ENCODE data around the gene SAMMSON.

DNA sequence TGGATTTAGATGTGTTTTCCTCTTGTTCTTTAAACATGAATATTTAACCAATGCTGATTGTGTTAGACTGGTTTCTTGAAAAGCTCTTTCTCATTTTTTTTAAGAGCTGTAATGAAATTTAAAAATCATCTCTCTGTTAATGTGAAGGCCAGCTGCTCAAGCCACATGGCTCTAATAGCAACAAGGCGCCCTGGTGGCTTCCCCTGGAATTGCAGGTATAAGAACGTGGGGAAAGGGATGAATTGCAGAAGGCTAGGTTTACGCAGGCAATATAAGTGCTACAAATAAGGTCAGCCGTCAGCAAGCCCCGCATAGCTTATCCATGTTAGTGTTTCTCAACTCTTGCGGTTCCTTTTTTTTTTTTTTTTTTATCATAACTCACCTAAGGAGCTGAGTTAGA, 108.5 kb downstream of the SAMMSON start:
- TF ChIP-seq POLR2AphosphoS5 (IDR thresholded peaks at IDR 0.05; ENCODE audit: low read depth, low read length) (no peak), TAF1 (IDR thresholded peaks at IDR 0.05; ENCODE audit: borderline replicate concordance, insufficient read depth, low read length) (no peak)
- TF ChIP-seq, protein P1, sequence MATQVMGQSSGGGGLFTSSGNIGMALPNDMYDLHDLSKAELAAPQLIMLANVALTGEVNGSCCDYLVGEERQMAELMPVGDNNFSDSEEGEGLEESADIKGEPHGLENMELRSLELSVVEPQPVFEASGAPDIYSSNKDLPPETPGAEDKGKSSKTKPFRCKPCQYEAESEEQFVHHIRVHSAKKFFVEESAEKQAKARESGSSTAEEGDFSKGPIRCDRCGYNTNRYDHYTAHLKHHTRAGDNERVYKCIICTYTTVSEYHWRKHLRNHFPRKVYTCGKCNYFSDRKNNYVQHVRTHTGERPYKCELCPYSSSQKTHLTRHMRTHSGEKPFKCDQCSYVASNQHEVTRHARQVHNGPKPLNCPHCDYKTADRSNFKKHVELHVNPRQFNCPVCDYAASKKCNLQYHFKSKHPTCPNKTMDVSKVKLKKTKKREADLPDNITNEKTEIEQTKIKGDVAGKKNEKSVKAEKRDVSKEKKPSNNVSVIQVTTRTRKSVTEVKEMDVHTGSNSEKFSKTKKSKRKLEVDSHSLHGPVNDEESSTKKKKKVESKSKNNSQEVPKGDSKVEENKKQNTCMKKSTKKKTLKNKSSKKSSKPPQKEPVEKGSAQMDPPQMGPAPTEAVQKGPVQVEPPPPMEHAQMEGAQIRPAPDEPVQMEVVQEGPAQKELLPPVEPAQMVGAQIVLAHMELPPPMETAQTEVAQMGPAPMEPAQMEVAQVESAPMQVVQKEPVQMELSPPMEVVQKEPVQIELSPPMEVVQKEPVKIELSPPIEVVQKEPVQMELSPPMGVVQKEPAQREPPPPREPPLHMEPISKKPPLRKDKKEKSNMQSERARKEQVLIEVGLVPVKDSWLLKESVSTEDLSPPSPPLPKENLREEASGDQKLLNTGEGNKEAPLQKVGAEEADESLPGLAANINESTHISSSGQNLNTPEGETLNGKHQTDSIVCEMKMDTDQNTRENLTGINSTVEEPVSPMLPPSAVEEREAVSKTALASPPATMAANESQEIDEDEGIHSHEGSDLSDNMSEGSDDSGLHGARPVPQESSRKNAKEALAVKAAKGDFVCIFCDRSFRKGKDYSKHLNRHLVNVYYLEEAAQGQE (IDR thresholded peaks at IDR 0.05; ENCODE audit: insufficient read depth in 1 of 2, low read depth in 2 of 2, low read length in 2 of 2) = no peak
